CD8-positive, alpha-beta memory T cell (primary cell): ENCODE results near the gene HDHD5. TPM values are rescaled to one million over a fixed set of nuclear protein-coding genes. Genes with fewer than 3 reads are reported as not detected.

Experiments used
- CTCF ChIA-PET: fragments of 350-600 bp; sonication (Branson Sonifier 250); formaldehyde crosslinking; loops from one replicate; lab custom pipeline; 2021; ENCODE audit warnings: antibody characterized with exemption; lab: Charles Lee
- POLR2A ChIA-PET: fragments of 350-600 bp; sonication (Branson Sonifier 250); formaldehyde crosslinking; loops from one replicate; lab custom pipeline; 2021; ENCODE audit warnings: antibody characterized with exemption; lab: Charles Lee
- DNase-seq, 5 donors: peaks; one replicate each; pipeline versions ENCODE4 v3.0.0 to v3.0.0-alpha.2; 2020 to 2022; ENCODE audit warnings: mixed read lengths in 1 of 5
- H3K27ac ChIP-seq: one replicate; pipeline ENCODE4 v1.7.0; 2013; ENCODE audit warnings: low read depth, mild to moderate bottlenecking, low read length, moderate library complexity
- H3K27me3 ChIP-seq: 2 replicates; pipeline ENCODE4 v1.7.0; 2013; ENCODE audit warnings: low read length, mild to moderate bottlenecking; ENCODE audit not compliant: insufficient read depth, poor library complexity, severe bottlenecking
- H3K36me3 ChIP-seq: 2 replicates; pipeline ENCODE4 v1.7.0; 2013; ENCODE audit warnings: mild to moderate bottlenecking, low read length, moderate library complexity; ENCODE audit not compliant: insufficient read depth
- H3K4me1 ChIP-seq: 2 replicates; pipeline ENCODE4 v1.7.0; 2013; ENCODE audit warnings: mild to moderate bottlenecking, low read length, moderate library complexity; ENCODE audit not compliant: insufficient read depth
- H3K4me3 ChIP-seq: 2 replicates; pipeline ENCODE4 v1.7.0; 2013; ENCODE audit warnings: mild to moderate bottlenecking, low read length
- H3K9me3 ChIP-seq: 2 replicates; pipeline ENCODE4 v1.7.0; 2013; ENCODE audit warnings: mild to moderate bottlenecking, low read length
- H3K27ac Mint-ChIP-seq, 8 donors: one replicate each; pipeline ENCODE4 v1.8.0; 2020 to 2021; ENCODE audit warnings: mixed read lengths in 8 of 8, mild to moderate bottlenecking in 6 of 8, inconsistent platforms in 3 of 8, moderate library complexity in 3 of 8
- H3K27me3 Mint-ChIP-seq, 2 donors: one replicate each; pipeline ENCODE4 v1.8.0; 2020 to 2021; ENCODE audit warnings: mixed read lengths in 2 of 2, mild to moderate bottlenecking in 1 of 2, moderate library complexity in 1 of 2
- H3K36me3 Mint-ChIP-seq, 3 donors: one replicate each; pipeline ENCODE4 v1.8.0; 2020 to 2021; ENCODE audit warnings: mixed read lengths in 3 of 3, inconsistent platforms in 1 of 3, mild to moderate bottlenecking in 1 of 3
- H3K4me1 Mint-ChIP-seq, 3 donors: one replicate each; pipeline ENCODE4 v1.8.0; 2020 to 2021; ENCODE audit warnings: mixed read lengths in 3 of 3, inconsistent platforms in 1 of 3, mild to moderate bottlenecking in 1 of 3
- H3K4me3 Mint-ChIP-seq, 7 donors: one replicate each; pipeline ENCODE4 v1.8.0; 2020 to 2021; ENCODE audit warnings: mixed read lengths in 7 of 7, mild to moderate bottlenecking in 6 of 7, moderate library complexity in 4 of 7, inconsistent platforms in 2 of 7
- H3K9me3 Mint-ChIP-seq, 5 donors: one replicate each; pipeline ENCODE4 v1.8.0; 2020 to 2022; ENCODE audit warnings: mixed read lengths in 5 of 5, mild to moderate bottlenecking in 3 of 5, moderate library complexity in 2 of 5, inconsistent platforms in 1 of 5
- polyA plus RNA-seq: library from polyadenylated mRNA; unstranded; fragments of 300-500 nt; fragmentation: Illumina TruSeq; gene quantifications from one replicate; pipeline ENCODE4 v1.2.3, GENCODE V29; 2021
- total RNA-seq, 2 experiments: library from RNA; stranded (reverse); gene quantifications; one replicate each; pipeline ENCODE4 v1.2.3, GENCODE V29; 2021

The HDHD5 gene
- total and polyA plus RNA-seq, 3 experiments from 2014 or later = 38.6 to 53.5 (median 40.0) TPM

DNA sequence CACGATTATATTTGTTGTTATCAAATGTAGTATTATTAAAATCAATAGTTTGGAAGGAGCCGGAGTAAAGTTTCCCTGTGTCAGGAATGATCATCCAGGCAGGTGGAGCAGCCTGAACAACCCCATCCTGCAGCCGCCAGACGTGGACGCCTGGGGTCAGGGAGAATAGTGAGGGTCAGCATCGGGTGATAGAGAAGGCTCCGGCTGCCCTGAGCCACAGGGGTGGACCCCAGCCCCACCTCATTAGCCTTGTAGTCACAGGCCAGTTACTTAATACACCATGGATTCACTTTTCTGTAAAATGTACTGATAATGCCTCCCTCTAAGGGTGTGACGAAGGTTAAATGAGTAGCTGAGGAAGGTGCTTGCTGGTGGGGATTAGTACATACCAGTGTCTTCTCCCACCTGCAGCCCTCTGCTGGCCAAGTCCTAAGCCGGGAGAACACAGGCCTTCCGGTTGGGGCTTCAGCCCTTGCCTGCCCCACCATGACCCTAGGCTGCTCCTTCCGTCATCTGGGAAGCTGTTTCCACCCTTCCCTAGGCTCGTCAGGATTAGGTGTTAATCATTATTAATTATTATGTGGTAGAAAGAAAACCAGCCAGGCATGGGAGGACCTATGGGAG is 52.8 kb downstream of the HDHD5 start:
- Mint-ChIP-seq H3K4me1 (peaks cover 20 to 46% (median 28%) of the 10 kb centered on the region in 3 donors), H3K27me3 (no peaks in the 10 kb centered on the region), H3K36me3 (peaks cover 6 to 83% (median 21%) of the 10 kb centered on the region in 3 donors), H3K27ac (peak overlapping the region; percentile 26 to 85 (median 75)), H3K4me3 (peak overlapping the region in 4 of 7 donors; percentile 45 to 75 (median 66)), H3K9me3 (no peaks in the 10 kb centered on the region)
- DNase-seq = peak in 1 of 5 donors; percentile 43
- Histone ChIP-seq H3K27me3 (no peaks in the 10 kb centered on the region), H3K36me3 (peaks cover 48% of the 10 kb centered on the region), H3K4me3 (no peak overlapping the region), H3K9me3 (no peaks in the 10 kb centered on the region), H3K27ac (no peak overlapping the region), H3K4me1 (peaks cover 50% of the 10 kb centered on the region)
- POLR2A ChIA-PET = no interaction called here
- CTCF ChIA-PET = interaction anchor here (1.2 kb wide), 2 partner anchors 10 to 21 kb away, joined by 3 read pairs; no protein-coding TSS in a partner anchor

DNA sequence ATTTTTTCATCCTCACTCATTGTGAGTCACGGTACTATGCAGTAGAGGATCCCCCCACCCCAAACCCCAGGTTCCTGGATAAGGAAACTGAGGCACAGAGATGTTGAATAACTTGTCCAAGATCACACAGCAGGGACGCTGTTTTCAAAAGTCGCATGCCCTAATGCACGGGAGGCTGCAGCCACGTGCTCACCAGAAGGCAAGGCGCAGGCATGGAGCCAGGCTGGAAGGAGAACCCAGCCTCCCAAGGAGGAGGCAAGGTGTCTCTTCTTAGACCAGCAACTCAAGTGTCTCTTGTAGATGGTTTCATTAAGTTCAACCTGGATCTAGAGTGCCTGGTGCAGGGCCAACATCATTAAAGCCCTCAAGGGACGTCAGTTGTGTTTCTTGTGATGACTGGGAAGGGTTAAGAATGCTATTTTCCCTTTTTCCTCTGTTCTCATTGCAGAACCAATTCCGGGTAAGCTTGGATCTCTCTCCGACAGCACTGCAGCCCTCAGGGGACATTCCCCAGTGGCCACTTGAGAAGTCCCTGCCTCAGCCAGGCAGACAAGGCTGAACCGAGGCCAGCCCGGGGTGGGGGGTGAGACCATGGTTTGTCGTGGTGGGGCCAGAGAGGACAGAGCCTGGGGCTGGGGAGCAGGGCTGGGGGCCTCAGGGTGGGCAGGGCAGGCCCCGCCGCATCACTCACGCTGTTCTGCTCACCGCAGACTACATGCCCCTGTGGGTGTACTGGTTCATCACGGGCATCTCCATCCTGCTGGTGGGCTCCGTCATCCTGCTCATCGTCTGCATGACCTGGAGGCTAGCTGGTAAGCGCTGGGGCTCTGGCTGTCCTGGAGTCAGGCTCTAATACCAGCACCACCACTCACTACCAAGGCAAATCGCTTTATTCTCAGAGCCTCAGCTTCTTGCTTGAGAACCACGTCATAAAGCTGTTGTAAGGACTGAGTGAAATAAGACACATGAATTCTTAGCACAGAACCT is 53.6 kb downstream of the HDHD5 start:
- Mint-ChIP-seq H3K9me3 (no peaks in the 10 kb centered on the region), H3K27me3 (no peaks in the 10 kb centered on the region), H3K27ac (no peak overlapping the region), H3K4me3 (no peak overlapping the region), H3K36me3 (peaks cover 11 to 83% (median 25%) of the 10 kb centered on the region in 3 donors), H3K4me1 (peaks cover 21 to 54% (median 31%) of the 10 kb centered on the region in 3 donors)
- Histone ChIP-seq H3K27ac (no peak overlapping the region), H3K36me3 (peaks cover 54% of the 10 kb centered on the region), H3K4me1 (peaks cover 58% of the 10 kb centered on the region), H3K9me3 (no peaks in the 10 kb centered on the region), H3K27me3 (no peaks in the 10 kb centered on the region), H3K4me3 (no peak overlapping the region)
- ChIA-PET CTCF (interaction anchor here (1.2 kb wide), 1 partner anchor 11 kb away, joined by 3 read pairs; no protein-coding TSS in a partner anchor), POLR2A (no interaction called here)
- no peak for DNase-seq

DNA sequence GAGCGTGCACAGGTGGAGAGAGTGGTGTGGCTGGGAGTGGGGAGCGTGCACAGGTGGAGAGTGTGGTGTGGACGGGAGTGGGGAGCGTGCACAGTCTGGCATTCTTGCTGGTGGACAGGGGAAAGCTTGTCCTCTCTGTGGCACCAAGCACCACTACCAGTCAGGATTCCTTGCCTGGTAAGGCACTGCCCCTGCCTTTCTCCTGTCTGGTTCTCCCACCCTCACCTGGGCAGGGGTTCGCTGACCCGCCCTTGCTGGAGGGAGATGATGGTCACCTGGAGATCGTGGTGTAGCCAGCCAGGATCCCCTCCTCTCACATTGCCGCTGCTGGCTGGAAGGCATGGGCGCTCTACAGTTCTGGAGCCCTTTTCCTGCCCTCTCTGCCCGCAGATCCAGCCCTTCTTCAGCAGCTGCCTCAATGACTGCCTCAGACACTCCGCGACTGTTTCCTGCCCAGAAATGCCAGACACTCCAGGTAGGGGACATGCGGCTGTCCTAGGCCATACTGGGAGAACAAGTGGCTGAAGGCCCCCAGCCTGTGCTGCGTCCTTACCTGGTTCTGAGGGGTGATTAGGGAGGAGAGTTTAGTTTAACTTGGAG is 54.6 kb downstream of the HDHD5 start:
- no peaks in the 10 kb centered on the region for H3K27me3 ChIP-seq
- Mint-ChIP-seq H3K9me3 (no peaks in the 10 kb centered on the region), H3K27ac (no peak overlapping the region), H3K4me3 (no peak overlapping the region), H3K36me3 (peaks cover 11 to 87% (median 23%) of the 10 kb centered on the region in 3 donors), H3K27me3 (no peaks in the 10 kb centered on the region), H3K4me1 (peaks cover 26 to 59% (median 41%) of the 10 kb centered on the region in 3 donors)
- no peak overlapping the region for H3K4me3 ChIP-seq
- DNase-seq = no peak
- H3K4me1 ChIP-seq = peaks cover 68% of the 10 kb centered on the region
- peaks cover 62% of the 10 kb centered on the region for H3K36me3 ChIP-seq
- H3K9me3 ChIP-seq = no peaks in the 10 kb centered on the region
- CTCF ChIA-PET = no interaction called here
- POLR2A ChIA-PET = no interaction called here
- H3K27ac ChIP-seq = no peak overlapping the region

DNA sequence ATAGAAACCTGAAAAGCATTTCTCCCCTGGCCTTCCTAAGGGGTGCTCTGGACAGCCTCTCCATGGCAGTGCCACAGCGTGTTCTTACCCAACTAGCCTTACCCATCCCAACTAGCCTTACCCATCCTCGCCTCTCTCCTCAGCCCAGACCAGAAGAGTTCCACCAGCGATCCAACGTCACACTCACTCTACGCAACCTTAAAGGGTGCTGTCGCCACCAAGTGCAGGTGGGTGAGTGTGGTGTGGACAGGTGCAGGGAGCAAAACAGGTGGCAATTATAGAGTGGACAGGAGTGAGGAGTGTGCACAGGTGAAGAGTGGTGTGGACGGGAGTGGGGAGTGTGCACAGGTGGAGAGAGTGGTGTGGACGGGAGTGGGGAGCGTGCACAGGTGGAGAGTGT is 55.7 kb downstream of the HDHD5 start:
- POLR2A ChIA-PET = no interaction called here
- H3K4me1 Mint-ChIP-seq = peaks cover 37 to 70% (median 52%) of the 10 kb centered on the region in 3 donors
- H3K36me3 Mint-ChIP-seq = peaks cover 16 to 92% (median 28%) of the 10 kb centered on the region in 3 donors
- no peak overlapping the region for H3K4me3 ChIP-seq
- no peaks in the 10 kb centered on the region for H3K9me3 ChIP-seq
- no peak overlapping the region for H3K4me3 Mint-ChIP-seq
- CTCF ChIA-PET = no interaction called here
- no peak overlapping the region for H3K27ac Mint-ChIP-seq
- no peak for DNase-seq
- peaks cover 79% of the 10 kb centered on the region for H3K4me1 ChIP-seq
- H3K27me3 Mint-ChIP-seq = peaks cover 0 to 2% of the 10 kb centered on the region in 2 donors
- no peaks in the 10 kb centered on the region for H3K27me3 ChIP-seq
- H3K9me3 Mint-ChIP-seq = no peaks in the 10 kb centered on the region
- H3K27ac ChIP-seq = no peak overlapping the region
- H3K36me3 ChIP-seq = peaks cover 67% of the 10 kb centered on the region

DNA sequence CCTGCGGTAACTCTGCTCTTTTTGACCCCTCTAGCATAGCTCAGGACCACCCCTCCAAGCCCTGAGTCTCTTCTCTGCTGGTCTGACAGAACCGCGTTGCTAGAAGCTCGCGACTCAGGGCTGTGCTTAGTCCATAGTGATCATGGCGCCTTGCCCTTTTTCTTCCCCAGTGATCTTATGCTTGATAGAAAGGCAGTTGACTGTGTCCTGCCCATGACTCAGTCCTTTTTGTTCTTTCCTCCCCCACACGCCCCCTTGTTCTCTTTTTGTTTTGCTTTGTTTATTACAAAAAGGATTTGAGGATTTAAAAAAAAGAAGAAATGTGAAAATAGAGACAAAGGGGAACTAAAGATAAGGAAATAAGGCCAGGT is 56.8 kb downstream of the HDHD5 start:
- H3K36me3 Mint-ChIP-seq = peaks cover 16 to 89% (median 26%) of the 10 kb centered on the region in 3 donors
- no peak overlapping the region for H3K4me3 Mint-ChIP-seq
- ChIA-PET CTCF (no interaction called here), POLR2A (interaction anchor here (0.9 kb wide), 1 partner anchor 15 kb away, joined by 3 read pairs; no protein-coding TSS in a partner anchor)
- H3K27ac Mint-ChIP-seq = peak overlapping the region in 2 of 8 donors; percentile 33 to 48
- H3K4me1 Mint-ChIP-seq = peaks cover 44 to 74% (median 58%) of the 10 kb centered on the region in 3 donors
- DNase-seq = no peak
- no peaks in the 10 kb centered on the region for H3K9me3 Mint-ChIP-seq
- Histone ChIP-seq H3K27ac (no peak overlapping the region), H3K36me3 (peaks cover 66% of the 10 kb centered on the region), H3K4me3 (no peak overlapping the region), H3K4me1 (peaks cover 85% of the 10 kb centered on the region), H3K27me3 (no peaks in the 10 kb centered on the region), H3K9me3 (no peaks in the 10 kb centered on the region)
- H3K27me3 Mint-ChIP-seq = peaks cover 0 to 2% of the 10 kb centered on the region in 2 donors

DNA sequence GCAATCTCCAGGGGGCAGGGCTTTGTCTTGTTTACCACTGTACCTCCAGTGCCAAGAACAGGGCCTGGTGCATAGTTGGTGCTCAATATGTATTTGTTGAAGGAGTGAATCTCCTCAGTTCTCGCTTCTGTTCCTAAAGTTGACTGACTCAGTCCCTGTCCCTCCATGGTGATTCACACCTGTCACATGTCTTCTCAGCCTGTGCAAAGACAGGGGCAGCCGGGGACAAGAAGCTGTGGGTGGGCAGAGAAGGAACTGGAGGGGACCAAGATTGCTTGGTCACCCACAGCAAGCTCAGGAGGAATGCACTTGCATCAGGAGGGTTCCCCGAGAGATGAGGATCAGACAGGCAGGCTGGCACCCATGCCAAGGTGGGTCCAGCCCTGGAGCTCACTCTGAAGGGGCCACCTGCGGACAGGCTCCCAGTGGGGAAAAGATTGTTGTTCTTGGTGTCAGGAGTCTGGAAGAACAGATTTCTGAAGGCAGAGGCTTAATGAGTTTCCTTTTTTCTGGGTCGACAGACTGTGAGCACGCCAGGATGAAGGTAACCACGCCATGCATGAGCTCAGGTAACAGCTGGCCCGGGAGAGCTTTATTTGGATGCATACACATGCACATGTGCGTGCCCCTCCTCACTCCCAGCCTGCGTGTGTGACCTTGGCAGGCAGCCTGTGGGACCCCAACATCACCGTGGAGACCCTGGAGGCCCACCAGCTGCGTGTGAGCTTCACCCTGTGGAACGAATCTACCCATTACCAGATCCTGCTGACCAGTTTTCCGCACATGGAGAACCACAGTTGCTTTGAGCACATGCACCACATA is 57.4 kb downstream of the HDHD5 start:
- Mint-ChIP-seq H3K4me1 (peaks cover 43 to 74% (median 57%) of the 10 kb centered on the region in 3 donors), H3K27ac (peak overlapping the region in 6 of 8 donors; percentile 7 to 89 (median 50)), H3K27me3 (peaks cover 0 to 2% of the 10 kb centered on the region in 2 donors), H3K9me3 (no peaks in the 10 kb centered on the region), H3K36me3 (peaks cover 16 to 88% (median 28%) of the 10 kb centered on the region in 3 donors), H3K4me3 (no peak overlapping the region)
- DNase-seq = no peak
- no peak overlapping the region for H3K4me3 ChIP-seq
- H3K36me3 ChIP-seq = peaks cover 66% of the 10 kb centered on the region
- ChIA-PET POLR2A (interaction anchor here (0.9 kb wide), 1 partner anchor 15 kb away, joined by 3 read pairs; no protein-coding TSS in a partner anchor), CTCF (no interaction called here)
- H3K9me3 ChIP-seq = no peaks in the 10 kb centered on the region
- H3K27ac ChIP-seq = no peak overlapping the region
- H3K4me1 ChIP-seq = peaks cover 85% of the 10 kb centered on the region
- H3K27me3 ChIP-seq = no peaks in the 10 kb centered on the region

DNA sequence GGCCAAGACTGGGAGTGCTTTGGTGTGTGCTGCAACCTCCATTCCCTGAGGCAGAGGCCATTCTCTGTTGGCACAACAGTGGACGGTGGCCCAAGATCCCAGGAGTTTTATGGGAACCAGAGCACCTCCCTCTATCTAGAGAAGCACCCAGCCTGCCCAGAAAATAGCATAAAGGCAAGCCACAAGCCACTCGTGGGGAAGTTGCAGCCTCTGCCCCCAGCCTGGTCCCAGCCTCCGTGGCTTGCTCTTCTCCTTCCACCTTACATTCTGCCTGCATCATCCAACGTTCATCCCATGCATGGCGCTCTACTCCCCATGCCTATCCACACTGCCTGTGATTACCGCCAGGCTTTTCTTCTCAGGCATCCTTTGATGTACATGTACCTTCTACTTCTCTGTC is 58.5 kb downstream of the HDHD5 start:
- peaks cover 16 to 80% (median 28%) of the 10 kb centered on the region in 3 donors for H3K36me3 Mint-ChIP-seq
- ChIA-PET CTCF (no interaction called here), POLR2A (no interaction called here)
- H3K4me1 Mint-ChIP-seq = peaks cover 44 to 72% (median 56%) of the 10 kb centered on the region in 3 donors
- H3K27me3 ChIP-seq = no peaks in the 10 kb centered on the region
- peak overlapping the region in 4 of 8 donors; percentile 18 to 88 (median 59) for H3K27ac Mint-ChIP-seq
- H3K4me3 ChIP-seq = no peak overlapping the region
- no peaks in the 10 kb centered on the region for H3K9me3 ChIP-seq
- no peak overlapping the region for H3K27ac ChIP-seq
- H3K9me3 Mint-ChIP-seq = no peaks in the 10 kb centered on the region
- no peak for DNase-seq
- peaks cover 66% of the 10 kb centered on the region for H3K36me3 ChIP-seq
- H3K27me3 Mint-ChIP-seq = peaks cover 0 to 2% of the 10 kb centered on the region in 2 donors
- H3K4me3 Mint-ChIP-seq = peak overlapping the region in 1 of 7 donors; percentile 21
- H3K4me1 ChIP-seq = peaks cover 82% of the 10 kb centered on the region
